MG63 (cell line): ENCODE measurements around the gene TRIM17. TPM values are rescaled to one million over a fixed set of nuclear protein-coding genes. Genes with fewer than 3 reads are reported as not detected.

Experiments
- DNase-seq: peaks from one replicate; pipeline ENCODE4 v3.0.0-alpha.2; 2020
- H3K27me3 ChIP-seq: fragments of 250-450 bp; sonication (Bioruptor Pico); 2 replicates; pipeline ENCODE4 v1.5.1; 2020; ENCODE audit warnings: mild to moderate bottlenecking, moderate library complexity
- H3K36me3 ChIP-seq: fragments of 250-450 bp; sonication (Bioruptor Pico); 2 replicates; pipeline ENCODE4 v1.5.1; 2020; ENCODE audit warnings: mild to moderate bottlenecking, moderate library complexity
- H3K4me3 ChIP-seq: fragments of 250-450 bp; sonication (Bioruptor Pico); 2 replicates; pipeline ENCODE4 v1.5.1; 2020; ENCODE audit warnings: mild to moderate bottlenecking, moderate library complexity
- H3K9me3 ChIP-seq: fragments of 250-450 bp; sonication (Bioruptor Pico); 2 replicates; pipeline ENCODE4 v1.5.1; 2020; ENCODE audit warnings: mild to moderate bottlenecking, moderate library complexity
- total RNA-seq: library from RNA; depleted of rRNA; stranded (reverse); fragments of >200 nt; shearing (Covaris generic); gene quantifications from 2 replicates; pipeline ENCODE4 v1.2.3, GENCODE V29; 2014; ENCODE audit warnings: low replicate concordance; rRNA removed

The TRIM17 gene
- total RNA-seq, 1 experiment from 2014 or later, result not detected

DNA sequence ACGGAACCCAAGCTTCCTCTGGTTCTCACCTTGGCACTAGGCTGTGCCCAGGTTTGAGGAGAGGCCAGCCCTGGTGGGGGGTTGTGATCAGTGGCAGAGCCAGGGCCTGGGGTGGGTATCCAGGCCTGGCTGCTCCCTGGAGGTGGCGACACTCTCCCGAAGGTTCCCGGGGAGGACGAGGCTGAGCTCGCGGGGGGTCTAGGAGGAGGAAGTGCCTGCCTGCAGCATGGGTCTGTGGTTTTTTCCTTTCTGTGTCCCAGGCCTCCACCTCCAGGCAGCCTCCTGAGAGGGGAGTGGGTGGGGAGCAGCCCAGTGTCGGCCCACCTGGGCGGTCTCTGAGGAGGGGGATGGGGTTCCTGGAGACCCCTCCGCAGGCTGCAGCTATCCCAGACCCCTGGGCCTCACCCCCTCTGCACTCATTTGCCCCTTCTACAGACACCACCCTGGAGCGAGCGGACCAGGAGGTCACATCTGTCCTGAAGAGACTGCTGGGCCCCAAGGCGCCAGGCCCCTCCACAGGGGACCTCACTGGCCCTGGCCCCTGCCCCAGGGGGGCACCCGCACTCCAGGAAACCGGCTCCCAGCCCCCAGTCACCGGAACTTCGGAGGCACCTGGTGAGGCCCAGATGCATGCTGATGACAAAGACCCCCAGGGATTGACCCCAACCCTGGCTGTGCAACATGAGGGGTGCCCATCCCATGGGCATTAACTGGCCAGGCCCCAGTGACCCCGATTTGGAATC, 54.3 kb downstream of the TRIM17 start:
- Histone ChIP-seq H3K4me3 (no peak overlapping the region), H3K9me3 (no peaks in the 10 kb centered on the region), H3K36me3 (no peaks in the 10 kb centered on the region), H3K27me3 (no peaks in the 10 kb centered on the region)
- no peak for DNase-seq

DNA sequence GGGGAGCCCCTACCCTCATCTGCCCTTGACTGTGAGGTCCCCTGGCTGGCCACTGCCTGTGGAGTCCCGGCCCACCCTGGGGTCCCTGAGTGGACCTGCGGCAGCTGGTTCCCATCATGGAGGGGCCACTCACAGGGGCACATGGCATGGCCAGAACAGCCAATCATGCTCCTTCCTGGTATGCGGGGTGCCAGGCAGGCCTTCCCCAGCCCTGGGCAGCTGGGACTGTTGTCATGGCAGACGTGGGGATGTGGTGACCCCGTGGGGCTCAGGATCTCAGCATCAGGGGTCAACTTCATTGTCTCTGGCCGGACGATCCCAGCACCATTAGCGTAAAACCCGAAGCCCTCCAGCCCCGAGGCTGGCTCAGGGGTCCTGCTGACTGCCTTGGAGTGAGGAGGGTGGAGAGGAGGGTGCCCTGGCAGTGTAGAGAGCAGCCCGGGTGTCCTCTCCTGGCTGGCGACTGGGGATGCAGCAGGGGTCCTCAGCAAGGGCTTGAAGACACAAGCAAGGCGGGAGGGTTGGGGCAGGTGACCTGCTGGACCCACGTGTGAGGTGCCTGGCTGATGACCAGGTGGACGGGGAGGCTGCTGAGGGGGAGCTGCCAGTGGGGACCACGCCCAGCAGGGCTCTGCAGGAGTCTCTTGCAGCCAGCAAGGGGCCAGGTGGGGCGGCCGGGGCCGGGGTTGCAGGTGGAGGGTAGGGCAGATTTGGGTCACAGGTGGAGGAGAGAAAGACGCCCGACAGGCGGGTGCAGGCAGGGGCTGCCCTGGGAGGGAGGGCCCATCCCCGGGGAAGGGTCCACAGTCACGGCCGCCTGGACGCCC, 55.1 kb downstream of the TRIM17 start:
- Histone ChIP-seq H3K27me3 (no peaks in the 10 kb centered on the region), H3K4me3 (no peak overlapping the region), H3K9me3 (no peaks in the 10 kb centered on the region), H3K36me3 (no peaks in the 10 kb centered on the region)
- no peak for DNase-seq

DNA sequence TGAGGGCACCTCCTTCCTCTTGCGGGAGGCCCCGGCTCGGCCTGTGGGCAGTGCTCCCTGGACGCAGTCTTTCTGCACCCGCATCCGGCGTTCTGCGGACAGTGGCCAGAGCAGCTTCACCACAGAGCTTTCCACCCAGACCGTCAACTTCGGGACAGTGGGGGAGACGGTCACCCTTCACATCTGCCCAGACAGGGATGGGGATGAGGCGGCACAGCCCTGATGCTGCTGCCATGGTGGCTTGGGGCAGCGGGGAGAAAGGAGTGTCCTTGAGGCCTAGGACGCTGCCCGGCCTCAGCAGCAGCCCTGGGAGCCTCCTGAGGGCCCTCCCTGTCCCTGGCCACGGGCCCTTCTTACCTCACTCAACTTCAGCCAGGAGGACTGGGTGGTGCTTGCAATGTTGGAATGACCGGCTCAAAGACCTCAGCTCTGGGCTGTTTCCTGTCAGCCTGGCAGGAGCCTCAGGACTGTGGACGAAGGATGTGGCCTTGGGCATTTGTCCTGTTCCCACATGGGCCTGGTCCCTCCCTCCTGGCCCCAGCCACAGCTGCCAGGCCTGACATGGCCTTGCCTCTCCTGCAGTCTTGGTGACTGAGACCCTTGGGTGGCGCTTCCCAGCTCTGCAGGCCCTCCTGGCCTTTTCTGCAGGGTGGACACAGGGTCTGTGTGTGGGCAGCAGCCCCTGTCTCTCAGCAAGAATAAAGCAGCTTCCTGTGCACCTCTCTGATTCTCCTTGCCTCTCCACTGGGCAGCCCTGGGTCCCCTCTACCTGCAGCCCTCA, 55.9 kb downstream of the TRIM17 start:
- no peaks in the 10 kb centered on the region for H3K36me3 ChIP-seq
- H3K27me3 ChIP-seq, result no peaks in the 10 kb centered on the region
- H3K9me3 ChIP-seq, result no peaks in the 10 kb centered on the region
- H3K4me3 ChIP-seq, result no peak overlapping the region
- no peak for DNase-seq

- no peaks in the 10 kb centered on the region for H3K27me3 ChIP-seq
- H3K36me3 ChIP-seq, result no peaks in the 10 kb centered on the region
- no peak for DNase-seq
- H3K4me3 ChIP-seq, result no peak overlapping the region
- no peaks in the 10 kb centered on the region for H3K9me3 ChIP-seq
Observed at GRCh38 chr1:228359613-228360532, 56.8 kb downstream of the TRIM17 start.

GRCh38 chr1:228358764-228359612, 57.7 kb downstream of the TRIM17 start:
- Histone ChIP-seq H3K9me3 (no peaks in the 10 kb centered on the region), H3K4me3 (no peak overlapping the region), H3K36me3 (no peaks in the 10 kb centered on the region), H3K27me3 (no peaks in the 10 kb centered on the region)
- DNase-seq, result no peak

- no peaks in the 10 kb centered on the region for H3K27me3 ChIP-seq
- no peaks in the 10 kb centered on the region for H3K9me3 ChIP-seq
- no peak for DNase-seq
- no peaks in the 10 kb centered on the region for H3K36me3 ChIP-seq
- no peak overlapping the region for H3K4me3 ChIP-seq
Observed at GRCh38 chr1:228358039-228358763, 58.5 kb downstream of the TRIM17 start.

Other genes starting within 250 kb of the TRIM17 start
- gene OBSCN, start 208.8 kb downstream of the TRIM17 start, total RNA-seq, result 1.8 and 2.8 TPM in 2 replicates
- gene TRIM11, start 10.0 kb downstream of the TRIM17 start, total RNA-seq, result 36.5 and 44.3 TPM in 2 replicates
- 68.1 and 133 TPM in 2 replicates for gene RNF187, start 70.5 kb upstream of the TRIM17 start, total RNA-seq